Measurements from ENCODE around the gene GSC. TPM values are rescaled to one million over a fixed set of nuclear protein-coding genes. Genes with fewer than 3 reads are reported as not detected.

GSC gene
- total and polyA plus RNA-seq, 2 donors (not counting 3 experiments of a cell fraction or from before 2014, with no cell fraction given): not detected

- H2AFZ ChIP-seq (ENCODE audit: low read depth, low read length): no peak overlapping the region
- no peaks in the 10 kb centered on the region for H3K9me1 ChIP-seq (replicated peaks; ENCODE audit: control insufficient read depth, extremely low read depth, insufficient read depth, low read length)
- dilution Hi-C loops (cut with MboI; ENCODE audit: extremely low pct_ligation_motif_present, low sequenced_read_pairs): no loop called here
- ChIA-PET CTCF (no interaction called here), POLR2A (no interaction called here)
- no peak overlapping the region for H3K4me3 ChIP-seq (replicated peaks in 1 of 3; ENCODE audit: insufficient read depth in 1 of 3, low read depth in 1 of 3, low read length in 3 of 3)
- no peaks in the 10 kb centered on the region for H3K27me3 ChIP-seq (ENCODE audit: control insufficient read depth in 2 of 2, insufficient read depth in 2 of 2, low read length in 2 of 2)
- H3K4me2 ChIP-seq (ENCODE audit: insufficient read depth, low read length): no peak overlapping the region
- H3K9ac ChIP-seq (replicated peaks; ENCODE audit: extremely low read depth, insufficient read depth, low read length): no peak overlapping the region
- DNase-seq (ENCODE audit: low read depth, low spot score): no peak
- no peak for FAIRE-seq
- no peaks in the 10 kb centered on the region for H4K20me1 ChIP-seq (replicated peaks; ENCODE audit: control insufficient read depth, extremely low read depth, insufficient read depth, low read length)
- no peaks in the 10 kb centered on the region for H3K4me1 ChIP-seq (ENCODE audit: control insufficient read depth, extremely low read depth, insufficient read depth, low read length)
- no peaks in the 10 kb centered on the region for H3K79me2 ChIP-seq (ENCODE audit: control insufficient read depth, insufficient read depth, low read length)
- H3K36me3 ChIP-seq (ENCODE audit: control insufficient read depth in 2 of 2, extremely low read depth in 1 of 2, insufficient read depth in 2 of 2, low read length in 2 of 2): no peaks in the 10 kb centered on the region
- intact Hi-C loops (cut with micrococcal nuclease): no loop called here
- no peaks in the 10 kb centered on the region for H3K9me3 ChIP-seq (replicated peaks; ENCODE audit: control insufficient read depth, insufficient read depth, low read length)
- no peak for TF ChIP-seq FOS (IDR thresholded peaks at IDR 0.05; ENCODE audit: borderline replicate concordance, insufficient read depth, low read length)
- no peak for TF ChIP-seq POLR2A (IDR thresholded peaks at IDR 0.05; ENCODE audit: low read depth, low read length)
- no peak for TF ChIP-seq MAX (IDR thresholded peaks at IDR 0.05; ENCODE audit: insufficient read depth, insufficient read length)
- TF ChIP-seq POLR2AphosphoS5 (IDR thresholded peaks at IDR 0.05; ENCODE audit: insufficient read depth, low read depth, low read length): no peak
- BruUV-seq (replicated peaks): no TSS peak
- H3K27ac ChIP-seq (ENCODE audit: insufficient read depth, low read depth, low read length): no peak overlapping the region
Measured at GRCh38 chr14:94751321-94751720, 18.6 kb downstream of the GSC start.

- CTCF ChIA-PET: interaction anchor here (0.6 kb wide), 1 partner anchor 1437 kb away, joined by 3 read pairs; no protein-coding TSS in a partner anchor
- BruUV-seq (replicated peaks): no TSS peak
- no peak for DNase-seq (ENCODE audit: low read depth, low spot score)
- POLR2A ChIA-PET: no interaction called here
- no peaks in the 10 kb centered on the region for H3K4me1 ChIP-seq (ENCODE audit: control insufficient read depth, extremely low read depth, insufficient read depth, low read length)
- FAIRE-seq: no peak
- no peak overlapping the region for H3K4me2 ChIP-seq (ENCODE audit: insufficient read depth, low read length)
- H3K27me3 ChIP-seq (ENCODE audit: control insufficient read depth in 2 of 2, insufficient read depth in 2 of 2, low read length in 2 of 2): no peaks in the 10 kb centered on the region
- dilution Hi-C loops (cut with MboI; ENCODE audit: extremely low pct_ligation_motif_present, low sequenced_read_pairs) (no loop called here), intact Hi-C loops (cut with micrococcal nuclease) (no loop called here)
- no peak for TF ChIP-seq MAX (IDR thresholded peaks at IDR 0.05; ENCODE audit: insufficient read depth, insufficient read length)
- no peak for TF ChIP-seq EZH2 (IDR thresholded peaks at IDR 0.05; ENCODE audit: borderline replicate concordance, low read depth, low read length, severe bottlenecking)
- no peak for TF ChIP-seq POLR2A (IDR thresholded peaks at IDR 0.05; ENCODE audit: low read depth, low read length)
- no peak for TF ChIP-seq FOS (IDR thresholded peaks at IDR 0.05; ENCODE audit: borderline replicate concordance, insufficient read depth, low read length)
- TF ChIP-seq CTCF (IDR thresholded peaks at IDR 0.05; ENCODE audit: extremely low read depth in 1 of 2, insufficient read depth in 1 of 2, low read depth in 1 of 2, low read length in 2 of 2): no peak
- TF ChIP-seq JUN (IDR thresholded peaks at IDR 0.05; ENCODE audit: borderline replicate concordance, insufficient read depth, insufficient read length, low read depth): no peak
- no peak for TF ChIP-seq GATA2 (IDR thresholded peaks at IDR 0.05; ENCODE audit: insufficient read depth, insufficient read length, low read depth, low read length)
- TF ChIP-seq MYC (IDR thresholded peaks at IDR 0.05; ENCODE audit: low read depth, low read length): no peak
- TF ChIP-seq POLR2AphosphoS5 (IDR thresholded peaks at IDR 0.05; ENCODE audit: insufficient read depth, low read depth, low read length): no peak
- H3K79me2 ChIP-seq (ENCODE audit: control insufficient read depth, insufficient read depth, low read length): no peaks in the 10 kb centered on the region
- H3K9ac ChIP-seq (replicated peaks; ENCODE audit: extremely low read depth, insufficient read depth, low read length): no peak overlapping the region
- no peaks in the 10 kb centered on the region for H3K9me3 ChIP-seq (replicated peaks; ENCODE audit: control insufficient read depth, insufficient read depth, low read length)
- no peaks in the 10 kb centered on the region for H3K9me1 ChIP-seq (replicated peaks; ENCODE audit: control insufficient read depth, extremely low read depth, insufficient read depth, low read length)
- no peak overlapping the region for H3K27ac ChIP-seq (ENCODE audit: insufficient read depth, low read depth, low read length)
- no peak overlapping the region for H2AFZ ChIP-seq (ENCODE audit: low read depth, low read length)
- no peaks in the 10 kb centered on the region for H4K20me1 ChIP-seq (replicated peaks; ENCODE audit: control insufficient read depth, extremely low read depth, insufficient read depth, low read length)
- H3K4me3 ChIP-seq (replicated peaks in 1 of 3; ENCODE audit: insufficient read depth in 1 of 3, low read depth in 1 of 3, low read length in 3 of 3): no peak overlapping the region
- H3K36me3 ChIP-seq (ENCODE audit: control insufficient read depth in 2 of 2, extremely low read depth in 1 of 2, insufficient read depth in 2 of 2, low read length in 2 of 2): no peaks in the 10 kb centered on the region
Measured at GRCh38 chr14:94750371-94750770, 19.5 kb downstream of the GSC start.

Data from endothelial cell of umbilical vein (primary cell).